PC-9 (cell line): ENCODE results near the gene SCAMP3. TPM values are rescaled to one million over a fixed set of nuclear protein-coding genes. Genes with fewer than 3 reads are reported as not detected.
A peak's percentile ranks its signal among the peaks of the same experiment; 100 is the strongest.
"Not testable (repeated sequence)": the region's sequence is repeated elsewhere in the genome, so short reads cannot be mapped to it uniquely, and the experiment has no call there.

ENCODE experiments used
- BruUV-seq: library from RNA; stranded (reverse); fragments of 400-500 nt; replicated peaks from 2 replicates; lab custom pipeline; 2021; lab: Mats Ljungman, UMichigan
- CTCF ChIA-PET: fragments of 300-600 bp; sonication (Branson Sonifier 250); formaldehyde crosslinking; loops from one replicate; lab custom pipeline; 2022; ENCODE audit warnings: antibody characterized with exemption; lab: Charles Lee
- POLR2A ChIA-PET: fragments of 300-600 bp; sonication (Branson Sonifier 250); formaldehyde crosslinking; loops from one replicate; lab custom pipeline; 2022; ENCODE audit warnings: antibody characterized with exemption; ENCODE audit not compliant: unreplicated experiment; lab: Charles Lee
- DNase-seq, 2 experiments: peaks; one replicate each; pipeline versions ENCODE4 v3.0.0 to v3.0.0-alpha.2; 2015 to 2022; ENCODE audit warnings: mixed read lengths in 1 of 2
- H2AFZ ChIP-seq: fragments of 200-600 bp; sonication (generic); 2 replicates; pipeline ENCODE4 v1.8.1; 2017; ENCODE audit warnings: antibody characterized with exemption
- H3F3A ChIP-seq: fragments of 200-600 bp; sonication (generic); 2 replicates; pipeline ENCODE4 v1.8.1; 2017; ENCODE audit warnings: antibody characterized with exemption, mild to moderate bottlenecking, low read depth; ENCODE audit not compliant: insufficient read depth
- H3K27ac ChIP-seq: fragments of 200-600 bp; sonication (generic); 2 replicates; pipeline ENCODE4 v1.6.1; 2016; ENCODE audit warnings: mixed run types
- H3K27me3 ChIP-seq: fragments of 200-600 bp; sonication (generic); 2 replicates; pipeline ENCODE4 v1.6.1; 2016; ENCODE audit warnings: low read depth, mixed run types; ENCODE audit not compliant: insufficient read depth
- H3K36me3 ChIP-seq: fragments of 200-600 bp; sonication (generic); 2 replicates; pipeline ENCODE4 v1.6.1; 2016; ENCODE audit warnings: low read depth, mixed run types
- H3K4me1 ChIP-seq: fragments of 200-600 bp; sonication (generic); replicated peaks from 2 replicates; pipeline ENCODE4 v1.6.1; 2016; ENCODE audit warnings: mixed run types; ENCODE audit not compliant: insufficient read depth
- H3K4me2 ChIP-seq: fragments of 200-600 bp; sonication (generic); 2 replicates; pipeline ENCODE4 v1.6.1; 2017; ENCODE audit warnings: mixed run types
- H3K4me3 ChIP-seq: fragments of 200-600 bp; sonication (generic); 2 replicates; pipeline ENCODE4 v1.6.1; 2016; ENCODE audit warnings: mixed run types
- H3K79me2 ChIP-seq: fragments of 200-600 bp; sonication (generic); 2 replicates; pipeline ENCODE4 v1.6.1; 2017; ENCODE audit warnings: low read depth, mixed run types
- H3K9me2 ChIP-seq: fragments of 200-600 bp; sonication (generic); 2 replicates; pipeline ENCODE4 v1.8.1; 2017; ENCODE audit warnings: mild to moderate bottlenecking; ENCODE audit not compliant: insufficient read depth
- H3K9me3 ChIP-seq: fragments of 200-600 bp; sonication (generic); 2 replicates; pipeline ENCODE4 v1.8.1; 2016; ENCODE audit warnings: low read depth; ENCODE audit not compliant: insufficient read depth
- H4K20me1 ChIP-seq: fragments of 200-600 bp; sonication (generic); 2 replicates; pipeline ENCODE4 v1.8.1; 2017; ENCODE audit not compliant: insufficient read depth
- CTCF ChIP-seq: fragments of 200-600 bp; sonication (generic); conservative IDR thresholded peaks from 2 replicates; pipeline ENCODE4 v1.6.1; 2017; ENCODE audit warnings: mixed run types, antibody characterized with exemption, mild to moderate bottlenecking, moderate library complexity
- EZH2 ChIP-seq: fragments of 200-600 bp; sonication (generic); IDR thresholded peaks from 2 replicates; pipeline ENCODE4 v1.8.0; 2017; ENCODE audit warnings: antibody characterized with exemption, low read depth
- intact Hi-C: fragments of 100-400 bp; cut with micrococcal nuclease; formaldehyde crosslinking; loops from one replicate; pipeline ENCODE4 v1.10.0; 2022; ENCODE audit not compliant: unreplicated experiment
- total RNA-seq: library from RNA; stranded (reverse); gene quantifications from 2 replicates; pipeline ENCODE4 v1.2.3, GENCODE V29; 2021

SCAMP3 gene
- total RNA-seq, 1 experiment from 2014 or later, result 64.1 TPM

- peaks cover 41% of the 10 kb centered on the region for H3K4me1 ChIP-seq
- TSS peak; percentile 77 for BruUV-seq
- no peaks in the 10 kb centered on the region for H3K36me3 ChIP-seq
- intact Hi-C loops, result loop anchor here (1.0 to 5.0 kb wide), 3 partner anchors 20 to 51 kb away; partner anchors contain the start of gene THBS3
- H3K9me3 ChIP-seq, result no peaks in the 10 kb centered on the region
- H4K20me1 ChIP-seq, result no peaks in the 10 kb centered on the region
- H3F3A ChIP-seq, result peaks cover 40% of the 10 kb centered on the region
- peak; percentile 62 for TF ChIP-seq CTCF
- TF ChIP-seq EZH2, result no peak
- no peaks in the 10 kb centered on the region for H3K27me3 ChIP-seq
- ChIA-PET POLR2A (interaction anchor here (0.7 to 0.9 kb wide), 2 partner anchors 19 to 24 kb away, joined by 4 to 5 read pairs; partner anchors contain the start of gene THBS3), CTCF (interaction anchor here (0.9 to 1.2 kb wide), 3 partner anchors 19 to 59 kb away, joined by 3 to 5 read pairs (median 3); partner anchors contain the start of genes MTX1 and THBS3)
- peak overlapping the region; percentile 90 for H3K4me2 ChIP-seq
- no peaks in the 10 kb centered on the region for H3K9me2 ChIP-seq
- peaks cover 24% of the 10 kb centered on the region for H3K79me2 ChIP-seq
- H3K27ac ChIP-seq, result peak overlapping the region; percentile 98
- peak overlapping the region; percentile 81 for H3K4me3 ChIP-seq
- peak in 1 of 2 experiments; percentile 46 for DNase-seq
- H2AFZ ChIP-seq, result peak overlapping the region; percentile 86
Observed at GRCh38 chr1:155226910-155227260, 35.3 kb downstream of the SCAMP3 start.

DNA sequence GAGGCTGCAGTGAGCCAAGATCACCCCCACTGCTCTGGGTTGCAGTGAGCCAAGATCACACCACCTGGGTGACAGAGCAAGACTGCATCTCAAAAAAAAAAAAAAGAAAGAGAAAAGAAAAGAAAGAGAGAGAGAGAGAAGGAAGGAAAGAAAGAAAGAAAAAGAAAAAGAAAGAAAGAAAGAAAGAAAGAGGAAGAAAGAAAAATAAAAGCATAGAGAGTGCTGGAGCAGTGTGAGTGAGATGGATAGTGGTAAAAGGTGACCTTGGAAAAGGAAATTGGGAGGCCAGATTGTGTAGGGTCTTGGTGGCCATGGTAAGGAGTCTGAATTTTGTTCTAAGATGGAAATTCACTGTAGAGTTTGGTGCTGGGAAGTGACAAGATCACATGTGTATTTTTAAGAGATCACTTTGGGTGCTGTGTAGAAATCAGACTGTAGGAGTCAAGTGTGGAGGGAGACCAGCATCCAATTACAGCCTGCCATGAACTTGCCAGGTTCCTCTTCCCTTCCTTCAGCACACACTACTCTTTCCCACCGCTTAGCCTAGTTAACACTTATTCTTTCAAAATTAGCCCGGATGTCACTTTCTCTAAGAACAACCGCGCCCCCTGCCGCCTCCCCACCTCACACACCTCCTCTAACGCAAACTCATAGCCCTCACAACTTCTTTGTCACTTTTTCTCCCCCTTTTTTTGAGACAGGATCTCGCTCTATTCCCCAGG, 35.8 kb downstream of the SCAMP3 start:
- Histone ChIP-seq H3K9me2 (no peaks in the 10 kb centered on the region), H3F3A (peaks cover 42% of the 10 kb centered on the region), H4K20me1 (no peaks in the 10 kb centered on the region), H3K27ac (peak overlapping the region; percentile 98), H3K36me3 (no peaks in the 10 kb centered on the region), H3K27me3 (no peaks in the 10 kb centered on the region), H3K4me3 (peak overlapping the region; percentile 81), H3K9me3 (no peaks in the 10 kb centered on the region), H3K4me2 (peak overlapping the region; percentile 90), H3K4me1 (peaks cover 43% of the 10 kb centered on the region), H2AFZ (peak overlapping the region; percentile 86), H3K79me2 (peaks cover 24% of the 10 kb centered on the region)
- DNase-seq, result peak; percentile 76 to 79
- ChIA-PET POLR2A (interaction anchor here (0.7 to 0.9 kb wide), 2 partner anchors 18 to 25 kb away, joined by 4 to 5 read pairs; partner anchors contain the start of gene THBS3), CTCF (interaction anchor here (0.6 to 1.2 kb wide), 4 partner anchors 18 to 81 kb away, joined by 3 to 5 read pairs (median 3); partner anchors contain the start of genes MTX1 and THBS3)
- intact Hi-C loops, result loop anchor here (1.0 to 5.0 kb wide), 3 partner anchors 19 to 50 kb away; partner anchors contain the start of gene THBS3
- no TSS peak for BruUV-seq
- no peak for TF ChIP-seq EZH2
- TF ChIP-seq CTCF, result peak; percentile 73

DNA sequence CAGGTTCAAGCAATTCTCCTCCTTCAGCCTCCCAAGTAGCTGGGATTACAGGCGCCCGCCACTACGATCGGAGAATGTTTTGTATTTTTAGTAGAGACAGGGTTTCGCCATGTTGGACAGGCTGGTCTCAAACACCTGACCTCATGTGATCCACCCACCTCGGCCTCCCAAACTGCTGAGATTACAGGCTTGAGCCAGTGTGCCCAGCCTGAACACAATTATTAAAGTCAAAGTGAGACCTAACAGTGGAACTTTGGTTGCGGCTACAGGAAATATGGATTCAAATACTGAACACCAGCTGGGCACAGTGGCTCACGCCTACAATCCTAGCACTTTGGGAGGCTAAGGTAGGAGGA, 36.8 kb downstream of the SCAMP3 start:
- intact Hi-C loops, result loop anchor here (5.0 kb wide), 1 partner anchor 33 kb away; no protein-coding TSS in a partner anchor

More for the DNA sequence above, 36.8 kb downstream of the SCAMP3 start:
- Histone ChIP-seq H3K4me1 (peaks cover 53% of the 10 kb centered on the region), H3F3A (peaks cover 52% of the 10 kb centered on the region), H3K4me2 (peak overlapping the region; percentile 90), H3K79me2 (peaks cover 24% of the 10 kb centered on the region), H3K27ac (peak overlapping the region; percentile 98), H3K4me3 (peak overlapping the region; percentile 81; the same call in 1 of the 2 replicates)
- not testable (repeated sequence) for H3K9me2 ChIP-seq, H3K27me3 ChIP-seq, H2AFZ ChIP-seq, H3K9me3 ChIP-seq, H3K36me3 ChIP-seq, H4K20me1 ChIP-seq, BruUV-seq, DNase-seq
- ChIA-PET CTCF (interaction anchor here (0.9 to 1.8 kb wide), 3 partner anchors 16 to 50 kb away, joined by 3 to 9 read pairs (median 3); partner anchors contain the start of gene THBS3), POLR2A (interaction anchor here (0.6 kb wide), 3 partner anchors 19 to 1578 kb away, joined by 3 to 5 read pairs (median 3); no protein-coding TSS in a partner anchor)
